ENCODE data around the gene RAP1GAP2. TPM values are rescaled to one million over a fixed set of nuclear protein-coding genes. Genes with fewer than 3 reads are reported as not detected.

RAP1GAP2 gene
- total RNA-seq, 4 donors from 2014 or later, result 4.9 to 12.4 (median 10.0) TPM

GRCh38 chr17:2835780-2836179, 39.5 kb downstream of the RAP1GAP2 start:
- TF ChIP-seq POLR2A (IDR thresholded peaks at IDR 0.05), result no peak
- no peak for TF ChIP-seq CTCF (IDR thresholded peaks at IDR 0.05)
- DNase-seq, result no peak
- intact Hi-C loops (cut with DNase I), result no loop called here
- WGBS, 2 donors, result 61 to 93% methylated on average over 5 of the region's 8 CpGs
- no peaks in the 10 kb centered on the region for H3K9me3 ChIP-seq
- H3K27ac ChIP-seq, result no peak overlapping the region
- peaks cover 0 to 16% (median 0%) of the 10 kb centered on the region in 4 donors for H3K27me3 ChIP-seq
- H3K4me1 ChIP-seq, result no peaks in the 10 kb centered on the region
- H3K4me3 ChIP-seq, result no peak overlapping the region
- no peaks in the 10 kb centered on the region for H3K36me3 ChIP-seq

GRCh38 chr17:2837147-2837561, 40.9 kb downstream of the RAP1GAP2 start:
- Histone ChIP-seq H3K4me3 (no peak overlapping the region), H3K36me3 (no peaks in the 10 kb centered on the region), H3K9me3 (no peaks in the 10 kb centered on the region), H3K27me3 (peaks cover 0 to 20% (median 0%) of the 10 kb centered on the region in 4 donors), H3K27ac (no peak overlapping the region), H3K4me1 (no peaks in the 10 kb centered on the region)
- intact Hi-C loops (cut with DNase I), result no loop called here
- no peak for DNase-seq
- 52 to 70% methylated on average over 10 of the region's 10 CpGs for WGBS, 2 donors
- no peak for TF ChIP-seq POLR2A (IDR thresholded peaks at IDR 0.05)
- TF ChIP-seq CTCF (IDR thresholded peaks at IDR 0.05), result peak in 1 of 6 experiments; percentile 23

- 70 to 81% methylated on average over 4 of the region's 5 CpGs for WGBS, 2 donors
- DNase-seq, result no peak
- no peak for TF ChIP-seq POLR2A (IDR thresholded peaks at IDR 0.05)
- TF ChIP-seq CTCF (IDR thresholded peaks at IDR 0.05), result no peak
- Histone ChIP-seq H3K4me3 (no peak overlapping the region), H3K4me1 (no peaks in the 10 kb centered on the region), H3K27ac (no peak overlapping the region), H3K9me3 (no peaks in the 10 kb centered on the region), H3K27me3 (peaks cover 0 to 31% (median 0%) of the 10 kb centered on the region in 4 donors), H3K36me3 (no peaks in the 10 kb centered on the region)
- intact Hi-C loops (cut with DNase I), result no loop called here
Measured at GRCh38 chr17:2841606-2842005, 45.4 kb downstream of the RAP1GAP2 start.

- Histone ChIP-seq H3K4me3 (no peak overlapping the region), H3K36me3 (no peaks in the 10 kb centered on the region), H3K27ac (no peak overlapping the region), H3K4me1 (peaks cover 0 to 2% (median 0%) of the 10 kb centered on the region in 3 donors), H3K27me3 (peaks cover 0 to 27% (median 0%) of the 10 kb centered on the region in 4 donors), H3K9me3 (no peaks in the 10 kb centered on the region)
- WGBS, 2 donors, result 69 to 71% methylated on average over 8 of the region's 10 CpGs
- intact Hi-C loops (cut with DNase I), result no loop called here
- no peak for DNase-seq
- TF ChIP-seq CTCF (IDR thresholded peaks at IDR 0.05), result no peak
- no peak for TF ChIP-seq POLR2A (IDR thresholded peaks at IDR 0.05)
Measured at GRCh38 chr17:2842464-2842863, 46.2 kb downstream of the RAP1GAP2 start.

DNA sequence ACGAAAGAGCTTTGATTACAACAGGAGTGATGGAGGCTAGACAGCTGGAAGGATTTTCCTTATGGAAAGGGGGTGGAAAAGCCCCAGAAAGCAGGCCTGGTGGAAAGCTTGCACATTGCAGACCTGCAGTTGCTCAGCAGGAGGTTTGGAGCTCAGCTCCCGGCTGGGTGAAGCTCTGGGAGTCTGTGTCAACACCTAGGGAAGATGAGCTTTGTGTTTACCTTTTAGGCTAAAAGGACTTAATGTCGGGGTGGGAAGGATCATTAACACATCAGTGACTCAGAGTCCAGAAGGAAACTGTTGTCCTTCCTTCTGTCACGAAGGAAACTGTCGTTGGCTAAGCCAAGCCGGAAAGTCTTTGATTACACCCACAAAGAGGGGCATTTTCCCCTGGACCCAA, 48.2 kb downstream of the RAP1GAP2 start:
- no peak overlapping the region for H3K27ac ChIP-seq
- peaks cover 0 to 32% (median 0%) of the 10 kb centered on the region in 4 donors for H3K27me3 ChIP-seq
- no peaks in the 10 kb centered on the region for H3K9me3 ChIP-seq
- no peak overlapping the region for H3K4me3 ChIP-seq
- intact Hi-C loops (cut with DNase I), result no loop called here
- H3K36me3 ChIP-seq, result no peaks in the 10 kb centered on the region
- TF ChIP-seq CTCF (IDR thresholded peaks at IDR 0.05) (peak in 1 of 6 experiments; percentile 35), POLR2A (IDR thresholded peaks at IDR 0.05) (no peak)
- DNase-seq, result no peak
- 34 to 40% methylated on average over 5 of the region's 6 CpGs for WGBS, 2 donors
- peaks cover 0 to 19% (median 0%) of the 10 kb centered on the region in 3 donors for H3K4me1 ChIP-seq
